Subcutaneous preadipocyte (primary cell): Measurements from ENCODE around the gene HCFC2. TPM values are rescaled to one million over a fixed set of nuclear protein-coding genes. Genes with fewer than 3 reads are reported as not detected.

Experiments
- small RNA-seq: library from RNA; depleted of rRNA; stranded (forward); fragments of <200 nt; gene quantifications from one replicate; pipeline ENCODE3, GENCODE V24; 2012
- total RNA-seq: library from RNA; depleted of rRNA; stranded (reverse); fragments of >200 nt; gene quantifications from 2 replicates; pipeline ENCODE4 v1.2.3, GENCODE V29; 2012

Gene HCFC2
- 15.4 and 18.7 TPM in 2 replicates for total RNA-seq

GRCh38 chr12:104064031-104064841 lies at the start of gene HCFC2:
Gene HCFC2 (plus strand): TSS chr12:104064531. CDS start chr12:104064561, 30 bp downstream.

GRCh38 chr12:104049903-104050356 lies 14.4 kb upstream of the HCFC2 start, which contains the start of gene GLT8D2:
Gene GLT8D2 (minus strand): TSS chr12:104050187. CDS start chr12:104019648, 30,539 bp downstream.

GRCh38 chr12:104137902-104138796 lies 73.8 kb downstream of the HCFC2 start, which contains the start of gene NFYB:
Gene NFYB (minus strand): TSS chr12:104138210. CDS start chr12:104135453, 2,757 bp downstream.

Small RNA genes within 50 kb of the gene (small RNA-seq; reads per million reads assigned to genes)
- gene RNA5SP370: not detected

Other genes with a start within 250 kb of the HCFC2 start
- gene NT5DC3, start 223.3 kb upstream of the HCFC2 start, total RNA-seq: 9.6 and 11.7 TPM in 2 replicates
- 456 and 521 TPM in 2 replicates for gene HSP90B1, start 134.1 kb upstream of the HCFC2 start, total RNA-seq
- gene TDG, start 98.7 kb upstream of the HCFC2 start, total RNA-seq: 12.1 and 15.6 TPM in 2 replicates
- 12.7 and 13.2 TPM in 2 replicates for gene GLT8D2, start 14.3 kb upstream of the HCFC2 start, total RNA-seq
- gene NFYB, start 73.7 kb downstream of the HCFC2 start, total RNA-seq: 6.6 and 9.4 TPM in 2 replicates
- gene TXNRD1, start 151.2 kb downstream of the HCFC2 start, total RNA-seq: 177 and 198 TPM in 2 replicates
- 8.1 and 10.2 TPM in 2 replicates for gene EID3, start 239.2 kb downstream of the HCFC2 start, total RNA-seq